Muscle of arm (tissue), 12 donors: Measurements from ENCODE around the gene MMP23B. TPM values are rescaled to one million over a fixed set of nuclear protein-coding genes. Genes with fewer than 3 reads are reported as not detected.
"Not testable (repeated sequence)": the region's sequence is repeated elsewhere in the genome, so short reads cannot be mapped to it uniquely, and the experiment has no call there.

Experiments
- DNase-seq: peaks from one replicate; pipeline ENCODE4 v3.0.0-alpha.2; 2013
- polyA plus RNA-seq, 12 donors: library from polyadenylated mRNA; unstranded; fragments of 120-200 nt; gene quantifications; one replicate each; pipeline ENCODE4 v1.2.1, GENCODE V29; 2013; ENCODE audit not compliant: insufficient read length in 12 of 12

The MMP23B gene
- polyA plus RNA-seq, 12 donors: 19.0 to 63.0 (median 25.5) TPM; not detected in 1

DNA sequence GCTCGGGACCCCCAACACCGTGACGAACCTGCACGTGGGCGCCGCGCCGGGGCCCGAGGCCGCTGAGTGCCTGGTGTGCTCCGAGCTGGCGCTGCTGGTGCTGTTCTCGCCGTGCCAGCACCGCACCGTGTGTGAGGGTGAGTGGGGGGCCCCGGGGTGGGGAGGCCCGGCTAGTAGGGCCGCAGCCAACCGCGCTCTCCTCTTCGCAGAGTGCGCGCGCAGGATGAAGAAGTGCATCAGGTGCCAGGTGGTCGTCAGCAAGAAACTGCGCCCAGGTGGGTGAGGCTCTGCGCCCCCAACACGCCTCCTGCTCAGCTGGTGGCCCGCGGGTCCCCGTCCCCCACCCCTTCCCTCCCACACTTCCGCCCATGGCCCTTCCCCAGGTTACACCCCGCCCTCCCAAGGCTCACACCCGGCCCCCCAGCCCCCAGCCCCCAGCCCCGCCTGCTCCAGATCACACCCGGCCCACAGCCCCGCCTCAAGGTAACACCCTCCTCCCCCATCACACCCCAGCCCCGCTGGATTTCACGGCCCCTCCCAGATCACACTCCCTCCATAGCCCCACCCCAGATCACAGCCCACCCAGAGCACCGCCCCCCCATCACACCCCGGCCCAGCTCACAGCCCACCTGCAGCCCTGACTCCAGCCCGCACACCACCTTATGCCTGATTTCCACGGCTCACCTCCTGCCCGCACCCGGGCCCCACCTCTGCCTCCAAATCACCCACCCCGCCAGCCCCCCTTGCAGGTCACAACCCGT is 2.4 kb upstream of the MMP23B start:
- no peak for DNase-seq

DNA sequence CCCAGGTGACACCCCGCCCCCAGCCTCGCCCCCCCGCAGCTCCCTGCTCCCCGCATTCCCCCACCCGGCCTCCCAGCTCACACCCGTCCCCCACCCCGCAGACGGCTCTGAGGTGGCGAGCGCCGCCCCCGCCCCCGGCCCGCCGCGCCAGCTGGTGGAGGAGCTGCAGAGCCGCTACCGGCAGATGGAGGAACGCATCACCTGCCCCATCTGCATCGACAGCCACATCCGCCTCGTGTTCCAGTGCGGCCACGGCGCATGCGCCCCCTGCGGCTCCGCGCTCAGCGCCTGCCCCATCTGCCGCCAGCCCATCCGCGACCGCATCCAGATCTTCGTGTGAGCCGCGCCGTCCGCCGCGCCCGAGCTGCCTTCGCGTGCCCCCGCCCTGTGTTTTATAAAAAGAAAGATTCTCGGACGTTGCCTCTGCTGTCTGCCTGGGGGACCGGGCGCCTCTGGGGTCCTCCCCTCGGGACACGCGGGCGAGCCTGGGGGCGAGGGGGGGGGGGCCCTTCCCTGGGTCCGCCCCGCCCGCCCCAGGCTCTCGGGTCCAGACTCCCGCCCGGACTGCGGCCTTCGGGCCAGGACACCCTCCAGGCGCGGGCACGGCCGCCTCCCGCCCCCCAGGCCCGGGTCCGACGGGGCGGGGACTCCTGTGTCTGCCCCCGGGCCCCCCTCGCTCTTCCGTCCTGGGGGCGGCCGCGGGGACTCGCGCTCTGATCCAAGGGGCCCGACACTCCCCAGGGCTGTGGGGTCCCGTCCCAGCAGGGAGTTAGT is 1.6 kb upstream of the MMP23B start:
- peak; percentile 92 for DNase-seq

DNA sequence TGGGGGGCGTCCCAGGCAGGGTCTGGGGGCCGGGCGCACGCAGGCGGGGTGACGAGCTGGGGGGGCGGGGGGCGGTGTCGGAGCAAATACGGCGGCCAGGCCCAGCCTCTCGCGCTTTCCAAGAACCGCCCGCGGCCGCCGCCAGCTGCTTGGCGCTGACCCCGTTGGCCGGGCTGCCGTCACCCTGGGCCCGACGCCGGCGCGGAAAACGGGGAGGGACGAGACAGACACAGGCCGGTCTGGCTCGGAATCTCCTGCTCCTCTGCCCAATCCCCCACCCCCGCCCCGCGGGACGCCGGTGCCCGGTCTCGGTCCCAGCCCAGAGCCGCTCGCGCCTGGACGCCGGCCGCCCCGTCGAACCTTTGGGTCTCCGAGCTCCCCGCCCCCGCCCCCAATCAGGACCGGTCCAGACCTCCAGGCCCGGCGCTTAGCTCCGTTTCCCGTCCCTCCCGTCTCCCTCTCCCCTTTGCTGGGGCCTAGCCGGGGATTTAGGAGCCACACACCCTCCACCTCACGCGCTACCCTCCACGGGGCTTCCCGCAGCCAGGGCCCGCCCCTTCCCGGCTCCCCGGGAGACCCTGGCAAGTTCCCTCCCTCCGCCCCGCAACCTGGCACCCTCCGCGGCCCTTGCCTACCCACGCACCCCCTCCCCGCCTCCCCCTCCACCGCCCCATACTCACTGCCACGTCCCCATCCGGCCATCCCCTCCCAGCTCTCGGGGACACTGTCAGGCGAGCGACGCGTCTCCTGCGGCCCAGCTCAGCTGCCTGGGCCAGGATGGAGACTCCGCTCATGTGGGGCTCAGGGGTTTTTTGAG is 800 bp upstream of the MMP23B start:
- peak; percentile 89 for DNase-seq

DNA sequence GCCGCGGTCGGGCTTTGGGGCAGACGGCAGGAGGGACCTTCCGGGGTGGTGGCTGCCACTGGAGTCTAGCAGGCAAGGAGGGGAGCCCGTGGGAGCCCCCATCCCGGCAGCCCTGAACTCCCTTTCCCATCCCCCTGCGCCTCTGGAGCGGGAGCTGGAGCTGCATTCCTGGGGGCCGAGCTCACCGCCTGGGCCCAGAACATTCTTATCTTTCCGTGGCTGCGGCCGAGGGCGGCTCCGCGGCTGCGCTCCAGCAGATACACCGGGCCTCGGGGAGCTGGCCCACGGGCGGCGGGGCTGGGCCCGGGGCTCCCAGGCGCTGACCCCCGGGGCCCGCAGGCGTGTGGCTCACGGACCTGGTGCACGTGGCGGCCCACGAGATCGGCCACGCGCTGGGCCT is 1.4 kb downstream of the MMP23B start:
- DNase-seq: not testable (repeated sequence)

DNA sequence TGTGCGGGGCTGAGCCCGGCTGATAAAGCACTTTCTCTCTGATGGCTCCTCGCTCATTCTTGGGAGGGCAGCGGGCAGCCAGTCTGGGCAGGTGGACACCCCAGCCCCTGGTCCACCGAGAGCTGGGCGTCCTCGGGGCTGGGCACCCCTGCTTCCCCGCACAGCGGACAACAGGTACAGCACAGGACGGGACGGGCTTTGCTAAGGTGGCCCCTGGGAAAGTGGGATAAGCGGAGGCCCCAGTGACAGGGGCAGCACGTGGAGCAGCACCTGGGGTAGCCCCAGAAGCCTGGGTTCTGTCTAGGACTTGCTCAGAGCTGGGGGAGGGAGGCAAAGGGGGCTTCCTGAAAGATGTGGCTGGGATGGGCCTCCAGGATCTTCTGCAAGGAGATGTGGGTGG is 2.6 kb downstream of the MMP23B start:
- not testable (repeated sequence) for DNase-seq

DNA sequence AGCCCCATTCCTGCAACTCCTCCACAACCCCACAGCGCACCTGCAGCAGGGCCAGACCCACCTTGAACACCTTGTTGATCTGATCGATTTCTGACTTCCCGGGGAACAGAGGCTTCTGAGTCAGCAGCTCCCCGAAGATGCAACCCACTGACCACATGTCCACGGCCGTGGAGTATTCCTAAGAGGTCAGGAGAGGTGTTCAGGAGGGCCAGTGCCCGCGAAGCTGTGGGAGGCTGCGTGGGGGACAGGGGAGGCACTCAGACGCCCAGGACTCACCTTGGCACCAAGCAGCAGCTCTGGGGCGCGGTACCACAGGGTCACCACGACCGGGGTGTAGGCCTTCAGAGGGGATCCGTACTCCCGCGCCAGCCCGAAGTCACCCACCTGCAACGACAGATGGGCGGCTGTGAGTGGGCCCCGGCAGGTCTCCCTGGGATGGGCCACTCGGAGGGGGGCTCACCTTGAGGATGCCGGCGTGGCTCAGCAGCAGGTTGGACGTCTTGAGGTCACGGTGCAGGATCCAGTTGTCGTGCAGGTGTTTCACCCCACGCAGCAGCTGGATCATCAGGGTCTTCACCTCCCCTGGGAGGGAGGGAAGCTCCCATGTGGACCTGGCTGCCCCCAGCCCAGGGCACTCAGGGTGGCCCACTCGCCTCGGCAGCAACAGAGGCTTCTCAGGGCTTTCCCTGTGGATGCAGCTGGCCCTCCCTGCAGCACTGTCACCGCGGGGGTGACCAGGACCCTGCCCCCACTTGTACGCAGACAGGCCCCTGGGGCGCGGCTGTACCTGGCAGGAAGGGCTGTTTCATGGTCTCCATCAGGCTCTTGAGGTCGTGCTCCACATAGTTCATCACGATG is 4.9 kb downstream of the MMP23B start:
- DNase-seq: not testable (repeated sequence)

DNA sequence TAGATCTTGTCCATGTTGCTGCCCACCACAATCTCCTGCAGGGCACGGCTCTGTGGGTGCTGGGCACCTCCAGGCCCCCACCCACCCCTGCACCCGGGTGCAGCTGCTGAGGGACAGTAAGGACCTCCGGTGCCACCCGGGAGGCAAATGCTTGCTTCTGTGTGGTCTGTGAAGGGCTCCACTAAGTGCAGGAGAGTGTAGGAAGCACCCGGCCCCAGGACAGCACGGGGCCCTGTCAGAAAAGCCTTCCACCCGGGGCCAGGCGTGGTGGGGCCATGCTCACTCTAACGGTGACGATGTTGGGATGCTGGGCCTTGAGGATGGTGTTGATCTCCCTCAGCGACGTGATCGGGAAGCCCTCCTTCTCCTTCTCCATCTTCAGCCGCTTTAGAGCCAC is 5.5 kb downstream of the MMP23B start:
- not testable (repeated sequence) for DNase-seq

DNA sequence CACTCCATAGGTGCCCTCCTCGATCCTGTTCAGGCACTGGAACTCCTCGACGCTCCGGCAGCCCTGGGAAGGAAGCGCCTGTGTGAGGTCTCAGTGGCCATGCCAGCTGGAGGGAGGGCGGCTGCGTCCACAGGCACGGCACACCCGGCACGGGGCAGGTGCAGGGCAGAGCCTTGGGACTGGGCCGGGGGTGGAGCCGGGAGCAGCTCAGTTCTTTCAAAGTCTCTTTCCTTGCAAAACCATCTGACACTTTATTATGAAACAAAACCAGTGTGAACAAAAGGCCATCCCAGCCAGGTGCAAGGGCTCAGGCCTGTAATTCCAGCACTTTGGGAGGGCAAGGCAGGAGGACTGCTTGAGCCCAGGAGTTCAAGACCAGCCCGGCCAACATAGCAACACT is 6.6 kb downstream of the MMP23B start:
- DNase-seq: not testable (repeated sequence)

DNA sequence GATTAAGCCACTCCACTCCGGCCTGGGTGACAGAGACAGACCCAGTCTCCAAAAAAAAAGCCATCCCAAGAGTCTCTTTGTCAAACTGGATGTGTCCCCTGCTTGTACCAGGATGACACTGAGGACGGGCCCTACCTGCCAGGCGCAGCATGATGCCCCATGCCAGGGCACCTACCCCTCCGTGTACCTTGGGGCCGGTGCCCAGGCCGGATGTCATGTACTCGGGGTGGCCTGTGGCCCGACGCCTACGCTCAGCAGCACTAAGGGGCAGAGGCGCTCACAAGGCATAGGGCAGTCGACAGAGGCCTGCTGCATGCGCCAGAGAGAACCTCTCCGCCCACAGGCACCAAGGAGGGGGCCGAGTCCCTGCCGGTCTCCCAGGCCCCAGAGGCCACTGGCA is 7.4 kb downstream of the MMP23B start:
- not testable (repeated sequence) for DNase-seq

DNA sequence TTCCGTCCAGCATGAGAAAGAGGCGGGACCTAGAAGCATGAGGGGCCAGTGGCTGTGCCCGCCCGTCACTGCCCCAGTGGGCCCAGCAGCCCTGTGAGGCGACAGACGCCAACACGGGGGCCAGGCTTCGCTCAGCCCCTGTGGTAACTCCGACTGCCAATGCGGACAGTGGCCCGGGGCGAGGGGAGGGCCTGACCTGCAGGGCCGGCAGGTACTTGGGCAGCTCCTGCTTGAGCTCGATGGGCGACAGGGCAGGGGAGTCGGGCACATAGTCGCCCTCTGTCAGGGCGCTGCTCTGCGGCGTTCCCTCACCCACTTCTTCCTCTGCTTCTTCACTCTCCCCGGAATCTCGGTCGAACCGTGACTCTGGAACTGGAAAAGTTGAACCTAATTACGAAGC is 8.1 kb downstream of the MMP23B start:
- DNase-seq: not testable (repeated sequence)

DNA sequence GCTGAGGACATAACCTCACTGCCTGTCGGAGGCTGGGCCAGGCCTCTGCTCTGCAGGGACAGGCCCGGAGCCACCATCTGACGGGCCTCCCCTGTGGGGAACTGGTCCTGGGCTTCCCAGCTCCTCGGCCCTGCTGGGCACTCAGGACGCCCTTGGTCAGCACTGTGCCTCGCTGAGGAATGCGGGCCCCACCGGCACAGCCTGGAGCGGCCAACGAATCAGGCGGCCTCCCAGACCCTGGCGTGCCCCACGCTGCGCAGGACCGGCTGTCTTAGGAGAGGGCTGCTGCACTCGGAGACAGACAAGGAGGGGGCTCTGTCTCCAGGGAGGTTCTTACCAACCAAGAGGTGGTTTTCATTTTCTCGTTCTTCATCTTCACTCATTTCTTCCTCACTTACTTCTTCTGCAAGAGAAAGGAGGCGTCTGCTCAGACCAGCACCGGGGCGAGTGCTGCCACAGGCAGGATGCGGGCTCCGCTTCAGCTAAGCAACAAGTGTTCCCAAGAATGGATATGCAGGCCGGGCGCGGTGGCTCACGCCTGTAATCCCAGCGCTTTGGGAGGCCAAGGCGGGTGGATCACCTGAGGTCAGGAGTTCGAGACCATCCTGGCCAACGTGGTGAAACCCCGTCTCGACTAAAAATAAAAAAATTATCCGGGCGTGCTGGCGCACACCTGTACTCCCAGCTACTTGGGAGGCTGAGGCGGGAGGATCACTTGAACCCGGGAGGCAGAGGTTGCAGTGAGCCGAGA is 8.9 kb downstream of the MMP23B start:
- not testable (repeated sequence) for DNase-seq

DNA sequence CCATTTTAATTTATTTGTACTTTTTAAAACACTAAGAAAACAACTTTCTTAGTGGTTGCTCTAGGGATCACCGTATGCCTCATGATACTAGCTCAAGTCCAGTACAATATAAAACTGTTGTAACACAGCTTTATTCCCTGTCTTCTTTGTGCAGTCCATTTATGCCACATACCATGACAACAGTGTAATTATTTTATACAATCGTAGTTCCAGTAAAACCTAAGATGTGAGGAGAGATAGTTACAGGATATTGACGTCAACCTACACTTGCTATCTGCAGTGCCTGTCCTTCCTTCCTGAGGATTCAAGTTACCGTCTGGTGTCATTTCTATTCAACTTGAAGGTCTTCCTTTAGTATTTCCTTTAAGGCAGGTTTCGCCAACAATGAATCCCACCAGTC is 14.4 kb downstream of the MMP23B start:
- DNase-seq: not testable (repeated sequence)

DNA sequence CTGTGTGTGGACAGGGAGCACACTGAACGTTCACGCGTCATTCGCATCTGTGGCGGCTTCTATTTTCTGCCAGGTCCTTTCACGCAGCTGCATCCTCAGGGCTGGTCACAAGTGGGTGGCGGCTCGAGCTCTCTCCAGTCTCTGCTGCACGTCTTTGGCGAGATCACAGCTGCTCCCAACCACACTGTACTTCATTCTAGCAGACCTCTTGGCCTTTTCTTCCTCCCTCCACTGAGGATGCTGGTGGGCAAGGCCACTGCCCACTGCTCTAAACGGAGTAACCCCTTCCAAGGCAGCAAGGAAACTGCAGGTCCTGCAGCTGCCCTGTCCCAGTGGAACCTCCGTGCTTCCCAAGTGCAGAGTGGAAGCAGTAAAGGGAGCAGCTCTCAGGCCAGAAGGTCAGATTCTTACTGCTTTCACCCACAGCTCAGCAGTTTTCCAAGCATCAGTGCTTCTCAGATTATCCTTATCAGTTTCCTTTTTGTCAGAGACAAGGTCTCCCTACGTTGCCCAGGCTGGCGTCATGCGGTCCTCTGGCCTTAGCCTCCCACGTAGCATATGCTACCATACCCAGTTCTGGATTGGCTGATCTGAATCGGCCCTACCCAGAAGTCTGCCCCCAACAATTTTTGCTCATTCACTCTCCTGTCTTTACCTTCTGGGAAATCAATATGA is 15.7 kb downstream of the MMP23B start:
- not testable (repeated sequence) for DNase-seq

DNA sequence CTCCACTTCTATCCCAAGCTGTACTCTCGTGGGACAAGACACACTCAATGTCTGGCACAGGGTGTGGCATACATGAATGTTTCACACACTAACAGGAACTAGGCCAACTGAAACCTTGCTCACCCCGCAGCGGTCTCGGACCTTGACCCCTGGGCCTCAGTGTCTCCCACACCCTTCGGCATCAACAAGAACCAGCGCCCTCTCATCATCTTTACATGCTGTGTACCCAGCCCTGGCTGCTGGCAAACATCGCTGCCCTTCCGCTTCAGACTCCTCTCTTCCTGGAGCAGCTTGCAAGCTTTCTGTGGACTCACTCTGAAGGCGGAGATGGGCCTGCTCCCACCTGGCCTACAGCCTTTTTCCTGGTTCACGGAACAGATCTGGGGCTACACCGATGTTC is 16.3 kb downstream of the MMP23B start:
- DNase-seq: not testable (repeated sequence)

DNA sequence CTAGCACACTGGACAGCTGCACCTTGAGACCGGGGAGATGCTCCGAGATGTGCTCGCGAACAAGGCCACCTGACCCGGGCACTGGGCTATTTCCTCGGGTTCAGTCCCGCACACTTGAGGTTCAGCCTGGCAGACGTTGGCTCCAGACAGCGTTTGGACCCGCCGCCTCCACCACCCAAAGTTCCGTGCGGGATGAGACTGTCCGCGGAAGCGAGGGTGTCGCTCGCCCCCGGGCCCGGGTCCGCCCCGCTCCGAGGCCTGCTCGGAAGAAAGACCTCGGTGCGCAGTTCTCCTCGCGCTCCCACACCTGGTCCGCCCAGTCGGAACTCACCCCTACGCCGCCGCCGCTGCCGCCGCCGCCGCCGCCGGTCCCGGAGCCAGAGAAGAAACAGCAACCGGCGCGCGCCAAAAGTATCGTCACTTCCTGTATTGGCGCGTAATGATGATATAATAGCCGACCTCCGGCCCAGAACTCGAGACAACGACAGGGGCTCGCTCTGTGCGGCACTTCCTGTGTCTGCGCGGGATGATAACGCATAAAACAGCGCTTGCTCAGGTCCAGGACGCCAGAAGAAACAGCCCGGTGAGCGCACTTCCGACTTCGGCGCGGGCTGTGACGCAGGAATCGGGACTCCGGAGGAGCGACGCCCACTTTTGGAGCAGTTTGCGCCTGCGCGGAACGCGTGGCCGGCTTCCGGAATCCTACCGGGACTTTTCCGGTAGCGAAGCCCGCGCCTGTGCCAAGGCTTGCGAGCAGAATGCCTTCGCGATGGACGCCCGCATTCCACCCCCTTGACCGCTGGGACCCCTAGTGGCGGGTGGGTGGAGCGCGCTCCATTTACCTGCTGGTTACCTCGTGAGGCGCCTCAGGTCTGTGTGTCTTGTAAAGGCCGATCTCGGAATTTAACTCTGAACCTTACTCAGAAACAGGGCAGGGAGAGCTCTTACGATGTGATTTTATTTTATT is 26.9 kb downstream of the MMP23B start, which contains the start of gene CDK11B:
Gene CDK11B (minus strand): TSS at position 422 of the 967 bp plus-strand sequence. CDS start 1,519 bp downstream, outside the sequence.
- peak; percentile 96 for DNase-seq

DNA sequence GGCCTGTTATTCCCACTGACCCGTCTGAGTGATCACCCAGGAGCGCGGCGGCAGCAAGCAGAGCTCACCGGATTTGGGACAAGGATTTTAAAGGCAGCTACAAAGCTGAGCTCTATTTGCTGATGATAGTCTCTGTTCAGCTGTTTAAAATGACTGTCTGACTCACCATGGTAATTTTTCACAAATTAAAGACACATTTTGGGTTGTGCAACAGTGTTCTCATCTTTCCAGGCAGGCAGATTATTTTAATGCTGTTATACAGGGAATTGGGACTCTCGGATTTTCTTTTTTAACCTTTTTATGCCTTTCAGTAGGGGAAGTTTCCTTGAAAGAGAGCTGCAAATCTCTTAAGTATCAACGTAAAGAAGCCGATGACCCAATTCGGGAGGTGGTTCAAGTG is 30.4 kb downstream of the MMP23B start:
- DNase-seq: not testable (repeated sequence)

DNA sequence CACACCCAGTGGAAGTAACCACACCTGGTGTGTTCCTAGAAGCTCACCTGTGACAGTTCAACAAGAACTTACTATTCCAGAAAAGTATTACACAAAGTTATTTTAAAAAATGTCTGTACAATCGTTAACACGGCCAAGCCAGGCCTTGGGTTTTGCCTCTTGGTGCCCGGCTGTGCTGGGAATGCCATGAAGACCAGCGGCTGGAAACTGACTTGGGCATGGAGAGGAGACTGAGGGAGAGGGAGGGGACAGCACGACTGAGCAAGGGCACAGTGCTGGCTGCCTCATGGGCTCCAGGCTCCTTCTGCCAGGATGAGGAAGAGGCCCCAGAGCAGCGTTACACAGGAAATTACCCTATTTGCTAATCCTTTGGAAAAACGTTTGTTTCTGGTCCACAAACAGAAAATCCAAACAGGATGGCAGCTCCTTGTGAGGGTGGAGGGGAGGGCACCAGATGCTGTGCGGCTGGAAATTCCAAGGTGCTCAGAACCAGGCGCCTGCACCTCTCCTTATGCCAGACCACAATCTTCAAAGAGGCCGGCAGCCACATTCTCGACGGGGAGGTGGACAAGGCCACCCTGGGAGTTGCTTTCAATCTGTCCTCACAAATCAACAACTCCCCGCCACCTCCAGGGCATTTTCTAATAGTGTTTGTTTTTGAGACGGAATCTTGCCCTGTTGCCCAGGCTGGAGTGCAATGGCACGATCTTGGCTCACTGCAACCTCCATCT is 31.0 kb downstream of the MMP23B start:
- not testable (repeated sequence) for DNase-seq

DNA sequence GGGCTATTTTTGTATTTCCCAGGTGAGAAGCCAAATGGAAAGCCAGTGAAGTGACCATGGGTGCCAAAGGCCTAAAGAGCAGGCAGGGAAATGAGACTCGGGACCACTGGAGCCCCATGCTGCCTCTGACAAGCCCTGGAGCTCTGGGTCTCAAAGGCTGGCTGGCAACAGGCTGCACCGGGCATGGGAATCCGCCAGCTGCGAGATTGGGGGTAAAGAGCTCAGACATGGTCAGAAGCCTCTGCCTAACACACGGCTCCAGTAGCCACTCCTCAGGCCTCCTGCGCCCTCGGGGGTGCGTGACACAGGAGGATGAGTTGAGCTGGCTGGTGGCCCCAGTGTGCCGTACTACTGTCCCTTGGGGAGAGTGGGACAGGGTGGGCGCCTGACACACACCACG is 32.3 kb downstream of the MMP23B start:
- DNase-seq: not testable (repeated sequence)
